K562 (cell line): ENCODE measurements around the gene OTOGL. TPM values are rescaled to one million over a fixed set of nuclear protein-coding genes. Genes with fewer than 3 reads are reported as not detected.

Experiments used
- ATAC-seq: fragments of 200-7000 bp; cut with Tn5 transposase; 3 replicates; pipeline ENCODE4 v1.9.1; 2020; ENCODE audit warnings: moderate library complexity
- BruUV-seq: library from RNA; stranded (reverse); fragments of 400-500 nt; replicated peaks from 2 replicates; lab custom pipeline; 2021; lab: Mats Ljungman, UMichigan
- CTCF ChIA-PET: fragments of 300-600 bp; formaldehyde crosslinking; extraction: SDS; loops from one replicate; lab custom pipeline; 2021; ENCODE audit warnings: low intra/inter-chr PET ratio; lab: Yijun Ruan, JAX
- POLR2A ChIA-PET: fragments of 300-600, 350-650 bp; sonication (Branson Sonifier 250); formaldehyde crosslinking; extraction: SDS; loops from one replicate; lab custom pipeline; 2021; ENCODE audit warnings: antibody characterized with exemption, inconsistent platforms; lab: Yijun Ruan, JAX
- DNase-seq, 4 experiments: peaks; one replicate each; pipeline versions ENCODE4 v3.0.0 to v3.0.0-alpha.2; 2011 to 2018; ENCODE audit warnings: low spot score in 3 of 4, mixed read lengths in 3 of 4; ENCODE audit errors: extremely low read depth in 1 of 4
- FAIRE-seq: peaks from 2 replicates; lab custom pipeline; 2011; peaks lifted over from hg19 to GRCh38; lab: Jason Lieb, UNC
- H2AFZ ChIP-seq: 2 replicates; pipeline ENCODE4 v1.6.0; 2011; ENCODE audit warnings: low read depth, low read length, control low read depth, inconsistent platforms
- H3K27ac ChIP-seq: fragments of 200-600 bp; 3 replicates; pipeline ENCODE4 v1.8.0; 2011; ENCODE audit warnings: low read depth, mild to moderate bottlenecking, control low read depth, inconsistent platforms, low read length, moderate library complexity, mixed read lengths; ENCODE audit errors: extremely low read depth
- H3K27me3 ChIP-seq, 2 experiments: fragments of 300-600 bp in 1 of 2; 2 replicates in 1 of 2; 3 replicates in 1 of 2; pipeline versions ENCODE4 v1.6.0 to v1.8.0; 2011; ENCODE audit warnings: inconsistent platforms in 2 of 2, low read length in 2 of 2, mild to moderate bottlenecking in 1 of 2, mixed read lengths in 1 of 2, moderate library complexity in 1 of 2; ENCODE audit not compliant: control insufficient read depth in 2 of 2, insufficient read depth in 2 of 2
- H3K36me3 ChIP-seq: fragments of 300-600 bp; 3 replicates; pipeline ENCODE4 v1.8.0; 2011; ENCODE audit warnings: mild to moderate bottlenecking, low read length, inconsistent platforms; ENCODE audit not compliant: control insufficient read depth, insufficient read depth
- H3K4me1 ChIP-seq, 2 experiments: fragments of 200-600 bp in 1 of 2; replicated peaks in 1 of 2; 2 replicates in 1 of 2; 3 replicates in 1 of 2; pipeline versions ENCODE4 v1.5.1 to v1.8.0; 2011; ENCODE audit warnings: inconsistent platforms in 2 of 2, low read length in 2 of 2, mild to moderate bottlenecking in 1 of 2, mixed read lengths in 1 of 2, moderate library complexity in 1 of 2; ENCODE audit not compliant: control insufficient read depth in 2 of 2, insufficient read depth in 2 of 2
- H3K4me2 ChIP-seq: 2 replicates; pipeline ENCODE4 v1.6.1; 2011; ENCODE audit warnings: low read length, control low read depth, inconsistent platforms, mixed read lengths; ENCODE audit not compliant: insufficient read depth
- H3K4me3 ChIP-seq: fragments of 200-600 bp; sonication (generic), shearing (Covaris generic); 2 replicates; pipeline ENCODE4 v1.5.1; 2016; ENCODE audit warnings: control low read depth, inconsistent platforms
- H3K79me2 ChIP-seq: fragments of 200-600 bp; 3 replicates; pipeline ENCODE4 v1.8.0; 2011; ENCODE audit warnings: low read length, inconsistent platforms; ENCODE audit not compliant: control insufficient read depth, insufficient read depth
- H3K9ac ChIP-seq, 2 experiments: 2 replicates each; pipeline versions ENCODE4 v1.6.0 to v1.6.1; 2011; ENCODE audit warnings: low read depth in 2 of 2, low read length in 2 of 2, control low read depth in 1 of 2, inconsistent platforms in 1 of 2, mild to moderate bottlenecking in 1 of 2, mixed read lengths in 1 of 2; ENCODE audit not compliant: insufficient read depth in 1 of 2
- H3K9me1 ChIP-seq: one replicate; pipeline ENCODE4 v1.6.0; 2011; ENCODE audit warnings: inconsistent platforms, mild to moderate bottlenecking, low read length, moderate library complexity; ENCODE audit not compliant: control insufficient read depth, insufficient read depth
- H3K9me3 ChIP-seq: replicated peaks from 2 replicates; pipeline ENCODE4 v1.5.1; 2011; ENCODE audit warnings: low read depth, low read length, inconsistent platforms; ENCODE audit not compliant: control insufficient read depth, insufficient read depth
- H4K20me1 ChIP-seq: replicated peaks from 2 replicates; pipeline ENCODE4 v1.6.1; 2011; ENCODE audit warnings: low read length, inconsistent platforms, mixed read lengths; ENCODE audit not compliant: control insufficient read depth, insufficient read depth
- ARNT ChIP-seq, 2 experiments: fragments of 450-650 bp; IDR thresholded peaks; 2 replicates each; pipeline ENCODE4 v1.6.1; 2016; ENCODE audit warnings: mild to moderate bottlenecking in 1 of 2
- DPF2 ChIP-seq: fragments of 450-650 bp; IDR thresholded peaks from 2 replicates; pipeline ENCODE4 v1.6.1; 2016
- ERF ChIP-seq: fragments of 450-650 bp; formaldehyde crosslinking; IDR thresholded peaks from 2 replicates; pipeline ENCODE4 v1.4.0; 2020; ENCODE audit warnings: mild to moderate bottlenecking, mixed read lengths
- GABPB2 ChIP-seq: fragments of 250-450 bp; sonication (Bioruptor Pico); conservative IDR thresholded peaks from 2 replicates; pipeline ENCODE4 v1.5.1; 2021; ENCODE audit warnings: mild to moderate bottlenecking
- MTF1 ChIP-seq: fragments of 250-450 bp; sonication (Bioruptor Pico); IDR thresholded peaks from 2 replicates; pipeline ENCODE4 v1.9.0; 2021; ENCODE audit warnings: moderate library complexity, mild to moderate bottlenecking, inconsistent platforms, borderline replicate concordance
- NFE2L1 ChIP-seq: fragments of 450-650 bp; IDR thresholded peaks from 2 replicates; pipeline ENCODE4 v1.6.1; 2016; ENCODE audit warnings: missing genetic modification characterization, low read depth, mild to moderate bottlenecking, missing compliant biosample characterization, moderate library complexity, borderline replicate concordance
- PHB ChIP-seq: fragments of 250-450 bp; sonication (Bioruptor Pico); IDR thresholded peaks from 2 replicates; pipeline ENCODE4 v1.5.0; 2021
- RBM25 ChIP-seq: fragments of 200-400 bp; formaldehyde crosslinking; IDR thresholded peaks from 2 replicates; pipeline ENCODE4 v1.6.1; 2018; ENCODE audit warnings: low read length, low read depth, moderate library complexity; ENCODE audit not compliant: severe bottlenecking
- SNRNP70 ChIP-seq: fragments of 200-400 bp; formaldehyde crosslinking; optimal IDR thresholded peaks from 2 replicates; pipeline ENCODE3; 2017; ENCODE audit warnings: low read depth, low read length
- SRSF3 ChIP-seq: fragments of 200-400 bp; formaldehyde crosslinking; IDR thresholded peaks from 2 replicates; pipeline ENCODE4 v1.6.1; 2016; ENCODE audit warnings: mild to moderate bottlenecking, low read length, moderate library complexity; ENCODE audit not compliant: insufficient read depth
- TBP ChIP-seq: optimal IDR thresholded peaks from 2 replicates; pipeline ENCODE3; 2011; ENCODE audit warnings: low read depth, low read length, improper control_type of control experiment
- TRIM24 ChIP-seq, 2 experiments: fragments of 450-650 bp; IDR thresholded peaks; 2 replicates each; pipeline ENCODE4 v1.6.1; 2016
- ZNF217 ChIP-seq: sonication (generic); formaldehyde crosslinking; IDR thresholded peaks from 2 replicates; pipeline ENCODE4 v1.8.0; 2022; ENCODE audit warnings: mild to moderate bottlenecking, missing genetic modification reagents
- ZNF239 ChIP-seq: fragments of 250-450 bp; sonication (Bioruptor Pico); IDR thresholded peaks from 2 replicates; pipeline ENCODE4 v1.4.0; 2020; ENCODE audit warnings: mild to moderate bottlenecking
- ZNF589 ChIP-seq: fragments of 200-800 bp; sonication (Bioruptor generic); IDR thresholded peaks from 2 replicates; pipeline ENCODE4 v1.6.1; 2016; ENCODE audit warnings: low read depth, missing genetic modification characterization, missing compliant biosample characterization
- ZNF639 ChIP-seq, 2 experiments: fragments of 200-800 bp in 1 of 2; sonication (Bioruptor generic) in 1 of 2; sonication (generic) in 1 of 2; formaldehyde crosslinking in 1 of 2; IDR thresholded peaks in 1 of 2; conservative IDR thresholded peaks in 1 of 2; 2 replicates each; pipeline versions ENCODE4 v1.5.0 to v1.6.1; 2016 to 2020; ENCODE audit warnings: missing compliant biosample characterization in 1 of 2, missing genetic modification characterization in 1 of 2, missing genetic modification reagents in 1 of 2
- WGBS: fragments of 100-300 bp; shearing (Covaris generic); methylation state at CpG from one replicate; pipeline ENCODE4 v1.1.6; 2016; ENCODE audit warnings: low coverage, mixed read lengths; ENCODE audit not compliant: insufficient coverage; ENCODE audit errors: missing lambda C conversion rate; 5-methylcytosine and 5-hydroxymethylcytosine counted together
- in situ Hi-C: fragments of 300-500 bp; cut with MboI; formaldehyde crosslinking; loops from 4 replicates; pipeline ENCODE4 v1.15.0; 2018; ENCODE audit warnings: inconsistent platforms, mixed read lengths
- intact Hi-C: fragments of 100-400 bp; cut with micrococcal nuclease; formaldehyde crosslinking; loops from 2 replicates; pipeline ENCODE4 v1.14.2; 2022
- polyA plus RNA-seq, 8 experiments: library from polyadenylated mRNA; depleted of rRNA in 4 of 8; stranded (reverse) in 5 of 8; unstranded in 3 of 8; fragments of >200 nt; fragmentation: Nextera tagmentation in 2 of 8; fragmentation: Illumina TruSeq in 1 of 8; extraction: Ambion mirVana in 2 of 8; extraction: Trizol in 1 of 8; gene quantifications; 2 replicates each; pipeline versions ENCODE4 v1.2.1 to v1.2.3, GENCODE V29; 2011 to 2014; ENCODE audit warnings: inconsistent platforms in 1 of 8, missing spikeins in 1 of 8
- total RNA-seq, 7 experiments: library from RNA; depleted of rRNA in 6 of 7; stranded (reverse); fragments of >200 nt in 6 of 7; fragmentation: Illumina TruSeq in 2 of 7; extraction: Trizol in 2 of 7; gene quantifications; 2 replicates each; pipeline versions ENCODE4 v1.2.1 to v1.2.3, GENCODE V29; 2011 to 2021; ENCODE audit warnings: low replicate concordance in 1 of 7

The OTOGL gene
- total and polyA plus RNA-seq, 9 of the 15 experiments (the other 6 are each of a cell fraction or from before 2014, with no cell fraction given) = 0.02 to 0.03 TPM; not detected in 7

GRCh38 chr12:80201908-80202307, 102.6 kb downstream of the OTOGL start (continued):
- no peak for TF ChIP-seq PHB (CRISPR knock-in tag)
- no peak for TF ChIP-seq SRSF3
- TF ChIP-seq, all 486 proteins: peak for 0

- CTCF ChIA-PET = no interaction called here
- intact Hi-C loops = no loop called here
- in situ Hi-C loops = no loop called here
Observed at GRCh38 chr12:80205960-80206359, 106.6 kb downstream of the OTOGL start.

More at GRCh38 chr12:80205960-80206359, 106.6 kb downstream of the OTOGL start:
- DNase-seq = no peak
- no peak overlapping the region for H3K9ac ChIP-seq
- H3K4me2 ChIP-seq = no peak overlapping the region
- BruUV-seq = no TSS peak
- POLR2A ChIA-PET = interaction anchor here (1.2 kb wide), 1 partner anchor 15 kb away, joined by 3 read pairs; no protein-coding TSS in a partner anchor
- H3K36me3 ChIP-seq = no peaks in the 10 kb centered on the region
- no peak for FAIRE-seq
- H3K4me1 ChIP-seq = no peaks in the 10 kb centered on the region
- H3K9me3 ChIP-seq = no peaks in the 10 kb centered on the region
- no peaks in the 10 kb centered on the region for H4K20me1 ChIP-seq
- H3K27ac ChIP-seq = no peak overlapping the region
- no peaks in the 10 kb centered on the region for H3K79me2 ChIP-seq
- no peak overlapping the region for H3K4me3 ChIP-seq
- H3K9me1 ChIP-seq = no peaks in the 10 kb centered on the region
- ATAC-seq = no peak
- H3K27me3 ChIP-seq = no peaks in the 10 kb centered on the region
- no peak overlapping the region for H2AFZ ChIP-seq
- TF ChIP-seq DPF2 (no peak), ZNF639 (CRISPR knock-in tag; conservative IDR thresholded peaks at IDR 0.05 in 1 of 2, IDR thresholded peaks at IDR 0.05 in 1 of 2) (no peak), ERF (no peak), TBP (no peak), NFE2L1 (tag) (no peak), TRIM24 (IDR thresholded peaks at IDR 0.05) (no peak), ZNF589 (CRISPR knock-in tag) (no peak), RBM25 (no peak), GABPB2 (CRISPR knock-in tag) (no peak), ARNT (IDR thresholded peaks at IDR 0.05) (no peak), MTF1 (CRISPR knock-in tag) (no peak), ZNF239 (CRISPR knock-in tag) (no peak), SNRNP70 (no peak), ZNF217 (no peak)
- WGBS = 0% methylated on average over 1 of the region's 1 CpG
